Stimulated activated CD4-positive, alpha-beta T cell treated with anti-CD3 and anti-CD28 coated beads, TNF-alpha, amount 100 ng/mL, for 24 hours (primary cell): ENCODE data around the gene WHRN.

ENCODE experiments used
- DNase-seq, 3 experiments: peaks; one replicate each; pipeline ENCODE4 v3.0.0-alpha.2; 2020; ENCODE audit warnings: low read depth in 3 of 3

The WHRN gene

DNA sequence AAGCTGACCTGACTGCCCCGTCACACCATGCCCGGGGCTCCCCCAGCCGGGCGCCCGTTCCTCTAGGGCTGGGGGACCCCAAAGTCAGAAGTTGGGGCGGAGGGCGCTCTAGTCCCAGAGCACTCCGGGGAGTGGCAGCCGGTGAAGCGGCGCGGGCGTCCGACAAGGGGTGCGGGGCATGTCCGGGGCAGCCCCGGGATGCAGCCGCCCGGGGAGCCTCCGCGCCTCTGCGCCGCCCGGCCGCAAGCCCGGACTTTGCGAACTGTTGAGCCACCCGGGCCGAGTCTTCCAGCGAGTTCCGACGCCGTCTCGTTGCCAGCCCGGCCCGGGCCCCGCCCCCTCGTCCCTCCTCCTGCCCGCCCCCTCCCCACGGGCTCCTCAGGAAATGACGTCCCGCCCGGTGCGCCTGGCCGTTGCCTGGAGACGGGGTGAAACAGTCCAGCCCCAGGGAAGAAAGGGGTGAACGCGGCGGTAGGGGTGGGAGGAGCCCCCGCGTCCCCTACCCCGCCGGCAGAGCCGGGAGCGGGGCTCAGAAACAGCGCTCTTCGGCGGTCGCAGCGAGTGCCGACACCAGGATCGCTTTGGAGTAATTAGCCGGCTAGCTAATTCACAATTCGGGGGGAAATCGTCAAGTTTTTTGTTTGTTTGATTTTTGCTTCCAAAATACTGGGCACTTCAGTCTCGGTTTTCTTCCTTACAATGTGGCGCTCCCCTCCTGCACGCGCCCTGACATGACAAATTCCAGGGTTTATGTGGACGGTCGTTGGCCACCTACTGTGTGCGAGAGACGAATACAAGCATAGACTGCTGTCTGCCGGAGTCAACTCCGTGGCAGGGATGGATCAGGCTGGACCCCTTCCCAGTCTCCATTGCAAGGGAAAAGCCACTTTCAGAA lies at the start of gene WHRN:
WHRN (minus strand) TSS at position 287 of the 895 bp plus-strand sequence. CDS start 672 bp downstream, outside the sequence.
- DNase-seq: peak; percentile 75 to 89 (median 82)

DNA sequence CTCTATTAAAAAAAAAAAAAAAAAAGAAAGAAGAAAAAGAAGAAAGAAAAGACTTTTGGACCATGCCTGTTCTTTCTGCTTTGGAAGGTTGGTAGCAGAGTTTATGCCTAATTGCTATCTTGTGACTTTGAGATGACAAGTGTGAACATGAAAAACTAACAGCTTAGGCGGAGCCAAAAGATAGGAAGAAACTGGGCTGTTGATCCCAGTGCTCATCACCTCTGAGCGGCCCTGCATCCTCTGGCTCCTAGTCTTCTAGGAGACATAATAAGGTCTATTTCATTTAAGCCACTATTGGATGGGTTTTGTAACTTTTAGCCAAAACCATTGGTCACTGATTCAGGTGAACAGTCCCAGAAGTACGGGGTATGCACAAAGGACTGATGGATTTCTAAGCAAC lies 47.9 kb upstream of the WHRN start:
- DNase-seq: no peak

DNA sequence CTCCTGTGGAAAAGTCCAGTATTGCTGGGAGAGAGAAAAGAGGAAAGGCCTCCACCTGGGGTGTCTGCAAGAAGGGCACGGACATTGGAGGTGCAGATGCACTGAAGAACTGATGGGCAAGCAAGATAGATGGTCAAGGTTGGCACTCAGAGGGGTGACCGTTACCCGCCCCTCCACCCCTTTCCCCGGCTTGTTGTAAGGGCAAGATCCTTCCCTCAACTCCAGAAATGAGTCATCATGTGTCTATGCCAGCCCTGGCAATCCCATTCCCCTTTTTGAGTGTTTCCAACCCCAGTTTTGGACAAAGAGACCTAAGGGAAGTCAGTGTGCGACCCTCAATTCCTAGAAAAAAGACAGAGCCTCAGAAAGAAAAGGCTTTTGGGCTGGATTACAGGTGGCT lies 47.4 kb upstream of the WHRN start:
- DNase-seq: no peak

DNA sequence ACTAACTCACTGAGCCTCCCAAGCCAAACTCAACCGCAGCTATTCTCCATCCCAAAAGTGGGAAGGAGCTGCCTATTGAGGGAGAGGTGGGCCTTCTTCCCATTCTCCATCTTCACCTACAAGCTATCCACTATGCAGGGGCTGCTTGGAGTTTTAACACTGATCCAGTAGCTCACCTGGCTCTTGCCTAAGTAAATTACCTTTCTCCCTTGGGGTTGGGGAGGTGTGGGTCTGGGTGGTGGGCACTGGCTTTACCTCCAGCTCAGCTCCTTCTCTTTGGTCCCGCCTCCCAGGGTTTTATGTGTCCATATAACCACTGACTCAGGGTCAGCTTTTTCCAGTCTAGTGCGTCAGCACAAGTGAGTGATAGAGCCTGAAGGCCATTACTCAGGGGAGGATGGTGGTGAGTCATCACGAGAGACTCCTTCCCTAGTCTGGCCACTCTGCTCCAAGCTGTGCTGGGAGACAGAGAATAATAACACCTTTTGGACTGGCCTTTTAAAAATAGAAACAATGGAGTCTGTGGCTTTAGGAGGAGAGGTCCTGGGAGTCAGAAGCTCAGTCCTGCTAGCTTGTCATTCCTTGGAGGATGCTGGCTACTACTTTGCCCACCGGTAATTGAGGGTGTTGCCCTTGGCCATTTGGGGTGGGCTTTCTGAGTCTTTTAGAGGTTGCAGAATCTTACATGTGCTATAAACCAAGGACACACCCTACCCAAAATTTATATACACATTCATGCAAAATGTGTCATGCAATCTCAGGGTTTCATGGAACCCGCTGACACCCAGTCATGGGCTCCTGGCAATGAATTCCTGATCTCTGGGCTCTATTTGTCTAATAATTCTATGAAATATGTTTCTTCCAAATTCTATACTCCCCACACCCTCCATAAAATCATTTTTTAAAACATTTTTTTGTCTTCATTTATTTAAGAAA lies 46.7 kb upstream of the WHRN start:
- no peak for DNase-seq

DNA sequence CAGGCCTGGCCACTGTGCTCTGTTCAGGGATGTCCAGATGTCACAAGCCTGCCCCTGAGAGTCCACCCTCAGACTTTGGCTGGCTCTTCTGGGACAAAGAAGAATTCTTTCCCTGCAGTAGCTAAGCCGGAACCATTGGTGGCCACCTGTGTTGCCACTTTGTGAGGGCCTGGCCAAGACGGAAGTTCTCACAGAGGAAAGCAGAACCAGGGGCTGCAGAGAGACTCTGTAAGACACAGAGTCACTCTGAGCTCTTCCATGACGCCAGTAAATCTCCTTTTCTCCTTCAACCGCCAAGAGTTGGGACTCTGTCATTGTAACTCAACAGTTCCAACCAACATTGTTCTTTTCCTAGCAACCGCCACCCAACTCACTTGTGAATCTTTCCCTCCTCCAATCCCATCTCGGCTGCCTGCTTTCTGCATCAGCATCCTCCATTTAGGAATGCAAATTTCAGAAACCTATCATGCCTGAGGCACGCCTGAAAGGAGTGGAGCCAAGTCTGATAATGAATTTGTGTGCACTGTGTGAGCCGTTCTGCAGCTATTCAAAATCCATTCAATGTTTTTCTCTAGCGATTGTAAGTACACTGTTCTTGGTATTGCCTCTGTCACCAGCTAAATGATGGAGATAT lies 44.5 kb upstream of the WHRN start:
- DNase-seq: no peak

DNA sequence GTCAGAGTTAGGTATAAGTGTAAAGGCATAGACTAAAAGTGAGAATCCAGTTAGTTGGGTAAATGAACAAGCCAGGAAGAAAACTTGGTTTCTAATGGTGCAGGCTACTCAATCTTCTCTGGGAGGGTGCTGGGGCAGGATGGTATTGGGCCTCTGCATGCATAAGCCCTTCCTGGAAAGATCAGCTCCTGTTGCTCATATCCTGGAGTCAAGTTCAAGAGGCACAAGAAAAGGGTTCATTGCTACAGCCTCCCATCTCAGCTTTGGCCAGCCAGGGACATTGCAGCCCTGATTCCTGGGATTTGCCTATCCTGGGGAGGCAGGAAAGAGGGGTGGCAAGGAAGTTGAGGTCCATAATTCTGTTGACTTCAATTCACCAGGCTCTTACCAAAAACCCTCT lies 41.6 kb upstream of the WHRN start:
- no peak for DNase-seq

DNA sequence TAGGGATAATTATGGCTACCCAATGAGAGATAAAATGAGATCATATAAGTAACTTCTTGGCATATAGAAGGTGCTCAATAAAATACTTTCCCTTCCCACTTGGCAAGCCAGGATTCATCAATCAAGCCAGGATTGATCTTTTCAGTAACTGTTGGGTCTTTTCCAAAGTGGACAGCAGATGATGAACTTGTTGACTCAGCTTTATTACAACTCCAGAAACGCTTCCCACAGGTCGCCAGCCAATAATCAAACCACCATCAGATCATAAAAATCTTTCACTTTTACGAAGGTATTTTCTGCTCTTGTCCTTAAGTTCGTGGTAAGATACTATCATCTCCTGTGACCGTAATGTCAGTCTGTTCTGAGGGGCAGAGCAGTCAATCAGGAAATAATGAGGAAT lies 39.8 kb upstream of the WHRN start:
- no peak for DNase-seq

DNA sequence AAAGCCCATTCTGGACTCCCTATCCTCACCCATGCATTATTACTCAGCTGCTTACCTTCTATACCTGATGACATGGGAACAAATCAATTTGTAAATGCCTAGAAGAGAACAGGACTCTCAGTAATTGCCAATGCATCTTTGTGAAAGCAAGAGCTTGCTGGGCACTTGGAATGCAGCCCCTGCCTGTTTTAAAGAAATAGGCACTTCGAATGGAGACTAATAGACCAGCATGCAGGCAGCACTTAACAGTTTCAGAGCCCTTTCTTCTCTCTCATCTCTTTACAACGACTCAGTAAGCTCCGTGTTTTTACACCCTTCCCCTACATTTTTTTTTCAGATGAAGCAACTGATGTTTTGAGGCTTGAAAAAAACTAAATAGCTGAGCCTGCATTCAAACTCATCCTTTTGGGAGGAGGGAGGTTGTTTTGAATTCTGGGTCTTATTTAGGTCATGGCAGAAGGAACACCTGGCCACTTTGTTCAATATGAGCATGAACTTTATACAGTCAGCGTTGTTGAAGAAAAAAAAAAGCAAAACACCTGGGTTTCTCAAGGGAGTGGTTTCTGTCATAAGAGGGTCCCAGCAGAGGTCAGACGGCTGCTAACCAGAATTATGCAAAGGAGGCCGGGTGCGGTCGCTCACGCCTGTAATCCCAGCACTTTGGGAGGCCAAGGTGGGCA lies 34.6 kb upstream of the WHRN start:
- no peak for DNase-seq

DNA sequence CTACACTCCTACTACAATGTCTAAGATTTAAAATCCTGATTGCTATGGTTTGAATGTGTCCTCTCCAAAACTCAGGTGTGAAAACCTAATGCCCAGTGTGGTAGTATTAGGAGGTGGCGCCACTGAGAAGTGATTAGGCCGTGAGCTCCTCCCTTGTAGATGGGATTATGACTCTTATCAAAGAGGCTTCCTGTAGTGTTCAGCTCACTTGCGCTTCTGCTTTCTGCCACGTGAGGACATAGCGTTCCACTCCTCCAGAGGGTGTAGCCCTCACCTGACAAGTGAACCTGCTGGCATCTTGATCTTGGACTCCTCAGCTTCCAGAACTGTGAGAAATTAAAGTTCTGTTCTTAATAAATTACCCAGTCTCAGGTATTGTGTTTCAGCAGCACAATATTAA lies 33.0 kb upstream of the WHRN start:
- DNase-seq: no peak

DNA sequence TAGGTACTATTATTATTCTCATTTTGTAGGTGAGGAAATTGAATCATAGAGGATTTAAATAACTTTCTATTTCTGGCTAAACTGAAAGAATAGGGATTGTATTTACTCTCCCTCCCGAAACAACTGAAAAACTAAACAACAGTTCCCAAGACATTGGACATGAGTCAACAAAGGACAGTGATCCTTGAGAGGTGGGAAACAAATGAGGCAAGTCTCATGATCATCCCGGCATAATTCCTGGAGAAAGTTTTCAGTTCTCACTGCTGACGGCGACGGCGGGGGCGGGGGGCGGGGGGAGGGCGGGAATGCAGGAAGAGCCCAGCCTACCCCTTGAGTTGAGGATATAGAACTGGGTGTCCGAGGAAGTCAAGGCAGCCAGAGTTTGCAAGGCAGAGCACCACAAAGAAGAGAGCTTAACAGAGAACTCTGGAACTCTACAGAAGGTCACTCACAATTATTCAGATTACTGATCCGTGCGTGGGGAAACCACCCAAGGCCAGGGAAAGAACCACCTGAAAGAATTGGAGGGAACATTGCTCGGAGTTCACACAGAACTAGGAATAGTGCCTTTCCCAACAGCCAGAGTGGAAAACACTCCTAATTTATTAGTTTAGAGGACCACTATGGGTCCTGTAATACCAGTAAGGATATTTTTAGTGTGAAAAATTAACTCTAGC lies 27.4 kb upstream of the WHRN start:
- no peak for DNase-seq

DNA sequence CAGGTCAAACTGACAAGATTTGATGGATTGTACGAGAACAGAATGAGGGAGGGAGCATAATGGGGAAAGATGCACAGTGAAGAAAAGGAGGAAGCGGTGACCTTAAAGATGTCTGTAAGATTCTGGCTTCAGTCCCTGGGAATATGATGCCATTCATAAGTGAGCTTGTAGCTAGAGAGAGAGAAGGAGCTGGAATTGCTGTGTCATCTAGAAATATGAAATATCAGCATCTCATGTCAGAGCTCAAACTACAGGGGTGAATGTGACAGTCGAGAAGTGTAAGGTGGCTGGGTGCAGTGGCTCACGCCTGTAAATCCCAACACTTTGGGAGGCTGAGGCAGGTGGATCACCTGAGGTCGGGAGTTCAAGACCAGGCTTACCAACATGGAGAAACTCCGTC lies 24.0 kb upstream of the WHRN start:
- no peak for DNase-seq

DNA sequence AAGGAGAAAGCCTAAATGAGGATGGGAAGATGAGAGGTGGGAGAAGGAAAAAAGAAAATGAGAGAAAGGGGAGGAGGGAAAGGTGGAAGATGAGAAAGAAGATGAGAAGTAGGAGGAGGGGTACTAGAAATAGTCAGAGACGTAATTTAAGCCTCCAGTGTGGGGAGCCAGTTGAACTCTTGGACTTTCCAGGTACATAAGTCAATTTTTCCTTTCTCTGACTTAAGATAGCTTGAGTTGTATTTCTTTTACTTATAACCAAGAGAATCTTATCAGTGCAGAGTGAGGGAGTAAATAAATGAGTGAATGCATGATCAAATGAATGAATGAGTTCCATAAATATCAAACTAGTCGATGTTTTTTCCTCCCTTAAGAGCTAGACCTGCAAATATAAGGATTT lies 21.5 kb upstream of the WHRN start:
- no peak for DNase-seq

DNA sequence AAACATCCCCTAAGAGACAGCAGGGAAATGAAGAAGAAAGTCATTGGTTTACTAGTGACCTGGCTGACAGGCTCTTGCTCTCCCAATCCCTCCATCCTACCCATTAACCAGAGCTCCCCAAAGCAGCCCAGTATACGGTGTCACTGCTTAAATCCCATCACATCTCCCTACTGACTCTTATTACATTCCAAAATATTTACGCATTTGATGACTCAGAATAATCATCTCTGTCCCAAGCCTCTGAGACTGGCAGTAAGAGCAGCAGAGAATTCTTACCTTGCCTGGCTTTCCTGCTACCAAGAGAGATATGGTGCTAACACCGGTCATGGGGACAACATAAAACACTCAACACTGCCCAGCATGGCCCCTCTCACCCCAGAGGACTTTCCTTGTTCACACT lies 20.2 kb upstream of the WHRN start:
- no peak for DNase-seq

DNA sequence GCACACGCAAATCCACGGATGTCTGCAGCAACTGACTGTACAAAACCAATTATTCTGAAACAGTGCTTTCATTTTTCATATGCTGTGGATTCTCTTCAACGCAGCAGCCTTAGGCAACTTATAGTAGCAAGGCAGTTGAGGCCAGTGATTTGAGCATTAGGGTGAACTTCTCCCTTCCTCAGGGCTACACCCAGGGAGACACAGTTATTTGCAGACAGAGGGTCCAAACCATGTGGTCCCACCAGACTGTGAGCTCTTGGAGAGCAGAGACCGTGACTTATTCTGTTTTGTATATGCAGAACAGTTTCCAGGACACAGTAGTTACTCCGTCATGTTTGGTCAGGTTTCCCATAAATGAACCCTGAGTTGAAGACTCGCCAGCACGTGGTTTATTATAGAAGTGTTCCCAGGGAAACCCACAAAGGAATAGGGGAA lies 19.0 kb upstream of the WHRN start:
- DNase-seq: no peak

DNA sequence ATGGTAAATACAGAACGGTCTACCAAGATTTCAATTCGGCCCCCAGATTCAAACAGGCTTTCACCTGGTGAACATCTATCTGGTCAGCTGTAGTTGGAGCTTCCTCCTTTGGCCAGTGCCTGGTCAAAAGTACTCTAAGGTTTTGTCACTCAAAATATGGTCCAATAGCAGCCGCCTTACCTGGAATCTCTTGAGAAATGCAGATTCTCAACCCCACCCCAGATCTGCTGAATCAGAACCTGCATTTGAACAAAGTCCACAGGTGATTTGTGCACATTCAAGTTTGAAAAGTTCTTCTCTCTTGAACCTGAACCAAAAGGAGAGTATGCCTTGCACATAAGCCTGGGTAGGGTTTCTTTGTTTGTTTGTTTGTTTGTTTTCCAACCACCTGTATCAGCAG lies 17.6 kb upstream of the WHRN start:
- DNase-seq: no peak

DNA sequence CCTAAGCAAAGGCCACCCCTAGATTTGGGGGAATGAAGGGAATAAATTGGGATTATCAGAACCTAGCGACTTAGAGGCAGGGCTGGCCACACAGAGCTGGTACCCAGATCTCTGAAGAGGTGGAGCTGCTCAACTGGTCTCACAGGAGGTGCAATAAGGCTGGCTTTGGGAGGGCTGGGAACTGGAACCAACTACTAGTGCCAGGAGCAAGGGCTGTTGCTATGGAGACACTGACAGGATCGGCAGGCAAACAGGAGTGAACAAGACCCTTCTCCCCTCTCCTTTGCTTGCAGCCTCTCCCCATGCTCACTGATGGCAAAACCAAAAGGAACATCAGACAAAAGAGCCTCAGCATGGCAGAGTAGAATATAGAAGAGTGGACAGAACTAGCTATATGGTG lies 17.0 kb upstream of the WHRN start:
- no peak for DNase-seq

DNA sequence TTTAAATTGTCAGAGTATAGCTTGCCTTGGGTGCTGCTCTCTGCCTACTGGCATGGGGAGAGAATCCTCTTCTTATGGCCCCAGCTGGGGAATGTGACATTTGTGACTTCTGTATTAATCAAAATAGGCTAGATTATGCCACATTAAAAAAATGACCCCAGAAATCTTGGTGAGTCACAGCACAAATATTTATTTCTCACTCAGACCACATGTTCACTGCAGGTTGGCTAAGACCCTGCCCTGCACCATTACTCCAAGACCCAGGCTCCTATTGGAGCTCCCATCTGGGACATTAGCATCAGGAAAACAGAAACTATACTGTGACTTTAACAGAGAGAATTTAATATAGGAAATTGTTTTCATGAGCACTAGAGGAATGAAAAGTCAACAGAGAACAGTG lies 16.6 kb upstream of the WHRN start:
- DNase-seq: no peak

DNA sequence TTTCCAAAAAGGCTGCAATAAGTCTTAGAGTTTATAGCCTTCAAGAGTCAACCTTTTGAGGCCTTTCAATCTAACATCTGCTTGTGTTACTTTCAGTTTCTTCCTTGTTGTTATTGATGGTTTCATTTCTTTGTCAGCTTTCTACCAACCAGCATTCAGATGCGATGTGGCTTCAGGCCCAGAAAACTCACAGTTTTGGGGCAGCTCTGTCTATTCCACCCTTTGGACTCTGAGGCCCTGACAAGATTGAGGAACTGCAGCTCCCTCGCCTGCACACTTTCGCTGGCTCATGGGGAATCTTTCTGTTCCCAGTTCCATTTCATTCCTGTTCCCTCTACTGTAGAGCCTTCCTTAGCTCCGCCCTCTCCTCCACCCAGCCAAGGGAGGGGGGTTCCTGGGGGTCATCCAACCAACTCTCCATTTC lies 13.3 kb upstream of the WHRN start:
- no peak for DNase-seq

DNA sequence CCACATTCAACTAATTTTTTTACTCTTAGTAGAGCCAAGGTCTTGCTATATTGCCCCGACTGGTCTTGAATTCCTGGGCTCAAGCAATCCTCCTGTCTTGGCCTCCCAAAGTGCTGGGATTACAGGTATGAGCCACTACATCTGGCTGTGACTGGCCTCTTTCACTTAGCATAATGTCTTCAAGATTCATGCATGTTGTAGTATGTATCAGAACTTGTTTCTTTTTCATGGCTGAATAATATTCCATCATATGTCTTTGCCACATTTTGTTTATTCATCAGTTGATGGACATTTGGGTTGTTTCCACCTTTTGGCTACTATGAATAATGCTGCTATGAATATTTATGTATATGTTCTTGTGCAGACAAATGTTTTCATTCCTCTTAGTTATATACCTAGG lies 12.8 kb upstream of the WHRN start:
- no peak for DNase-seq

DNA sequence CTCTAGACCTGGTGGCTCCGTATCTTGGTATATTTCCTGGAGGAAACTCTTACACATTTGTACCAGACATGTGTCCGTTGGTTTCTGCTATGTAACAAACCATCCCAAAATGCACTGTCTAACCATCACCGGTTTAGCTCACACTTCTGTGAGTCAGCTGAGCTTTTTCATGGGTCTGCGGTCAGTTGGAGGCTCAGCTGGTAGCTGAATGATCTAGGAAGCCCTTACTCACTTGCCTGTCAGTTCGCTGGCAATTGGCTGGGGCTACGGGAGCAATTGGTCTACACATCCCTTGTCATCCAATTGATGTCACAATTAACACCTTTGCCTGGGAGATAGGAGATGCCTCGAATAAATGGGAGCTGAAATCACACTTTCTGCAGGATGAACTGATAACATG lies 11.6 kb upstream of the WHRN start:
- no peak for DNase-seq

DNA sequence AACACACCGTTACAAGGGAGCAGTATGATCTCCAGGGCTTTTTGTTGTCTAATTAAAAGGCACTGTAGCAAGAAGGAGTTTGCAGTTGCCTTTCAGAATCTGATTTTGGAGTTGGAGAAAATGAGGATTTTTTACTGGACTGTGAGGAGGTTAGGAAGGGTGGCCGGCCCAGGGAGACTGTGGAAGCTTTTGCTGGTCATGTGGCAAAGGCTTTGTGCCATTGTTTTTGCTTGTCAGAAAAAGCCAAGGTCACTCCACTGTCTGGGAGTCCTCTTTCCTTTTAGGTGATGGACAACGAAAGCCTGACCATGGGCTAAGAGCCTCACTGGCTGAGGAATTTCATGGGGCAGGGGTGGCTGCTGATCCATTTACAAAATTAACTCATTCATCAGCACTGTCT lies 10.3 kb upstream of the WHRN start:
- no peak for DNase-seq
